Measurements from ENCODE around the gene NPR2.

GRCh38 chr9:35811381-35812024, 20.1 kb downstream of the NPR2 start:
- no peak for TF ChIP-seq POLR2A (IDR thresholded peaks at IDR 0.05)
- TF ChIP-seq, protein P1, sequence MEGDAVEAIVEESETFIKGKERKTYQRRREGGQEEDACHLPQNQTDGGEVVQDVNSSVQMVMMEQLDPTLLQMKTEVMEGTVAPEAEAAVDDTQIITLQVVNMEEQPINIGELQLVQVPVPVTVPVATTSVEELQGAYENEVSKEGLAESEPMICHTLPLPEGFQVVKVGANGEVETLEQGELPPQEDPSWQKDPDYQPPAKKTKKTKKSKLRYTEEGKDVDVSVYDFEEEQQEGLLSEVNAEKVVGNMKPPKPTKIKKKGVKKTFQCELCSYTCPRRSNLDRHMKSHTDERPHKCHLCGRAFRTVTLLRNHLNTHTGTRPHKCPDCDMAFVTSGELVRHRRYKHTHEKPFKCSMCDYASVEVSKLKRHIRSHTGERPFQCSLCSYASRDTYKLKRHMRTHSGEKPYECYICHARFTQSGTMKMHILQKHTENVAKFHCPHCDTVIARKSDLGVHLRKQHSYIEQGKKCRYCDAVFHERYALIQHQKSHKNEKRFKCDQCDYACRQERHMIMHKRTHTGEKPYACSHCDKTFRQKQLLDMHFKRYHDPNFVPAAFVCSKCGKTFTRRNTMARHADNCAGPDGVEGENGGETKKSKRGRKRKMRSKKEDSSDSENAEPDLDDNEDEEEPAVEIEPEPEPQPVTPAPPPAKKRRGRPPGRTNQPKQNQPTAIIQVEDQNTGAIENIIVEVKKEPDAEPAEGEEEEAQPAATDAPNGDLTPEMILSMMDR (IDR thresholded peaks at IDR 0.05), result no peak

All from Peyer's patch (tissue), 4 donors.